Effector memory CD8-positive, alpha-beta T cell (primary cell): ENCODE results near the gene HS6ST3.

Source experiments
- ATAC-seq: fragments of 150-1000 bp; cut with Tn5 transposase; replicated peaks from 2 replicates; pipeline ENCODE4 v1.10.0; 2021; ENCODE audit warnings: mild to moderate bottlenecking, moderate library complexity
- DNase-seq, 3 experiments: peaks; one replicate each; pipeline ENCODE4 v3.0.0; 2021
- H3K27ac Mint-ChIP-seq, 2 donors: one replicate each; pipeline ENCODE4 v1.8.0; 2022; ENCODE audit warnings: mild to moderate bottlenecking in 2 of 2, mixed read lengths in 2 of 2, moderate library complexity in 2 of 2
- H3K27me3 Mint-ChIP-seq, 2 donors: one replicate each; pipeline ENCODE4 v1.8.0; 2022; ENCODE audit warnings: mixed read lengths in 2 of 2
- H3K36me3 Mint-ChIP-seq: one replicate; pipeline ENCODE4 v1.8.0; 2022; ENCODE audit warnings: mild to moderate bottlenecking, moderate library complexity, mixed read lengths; ENCODE audit not compliant: insufficient read depth
- H3K4me1 Mint-ChIP-seq, 2 donors: one replicate each; pipeline ENCODE4 v1.8.0; 2022; ENCODE audit warnings: low read depth in 2 of 2, mixed read lengths in 2 of 2
- H3K4me3 Mint-ChIP-seq, 2 donors: one replicate each; pipeline ENCODE4 v1.8.0; 2022; ENCODE audit warnings: mild to moderate bottlenecking in 2 of 2, mixed read lengths in 2 of 2, moderate library complexity in 2 of 2
- H3K9me3 Mint-ChIP-seq, 2 donors: one replicate each; pipeline ENCODE4 v1.8.0; 2022; ENCODE audit warnings: mixed read lengths in 2 of 2

HS6ST3 gene

GRCh38 chr13:96415831-96416385 lies 326.0 kb downstream of the HS6ST3 start:
- no peaks in the 10 kb centered on the region for H3K27me3 Mint-ChIP-seq
- H3K27ac Mint-ChIP-seq = no peak overlapping the region
- H3K4me3 Mint-ChIP-seq = no peak overlapping the region
- peaks cover 3% of the 10 kb centered on the region for H3K36me3 Mint-ChIP-seq
- no peak for DNase-seq
- no peaks in the 10 kb centered on the region for H3K4me1 Mint-ChIP-seq
- H3K9me3 Mint-ChIP-seq = peaks cover 7 to 8% of the 10 kb centered on the region in 2 donors
- no peak for ATAC-seq

DNA sequence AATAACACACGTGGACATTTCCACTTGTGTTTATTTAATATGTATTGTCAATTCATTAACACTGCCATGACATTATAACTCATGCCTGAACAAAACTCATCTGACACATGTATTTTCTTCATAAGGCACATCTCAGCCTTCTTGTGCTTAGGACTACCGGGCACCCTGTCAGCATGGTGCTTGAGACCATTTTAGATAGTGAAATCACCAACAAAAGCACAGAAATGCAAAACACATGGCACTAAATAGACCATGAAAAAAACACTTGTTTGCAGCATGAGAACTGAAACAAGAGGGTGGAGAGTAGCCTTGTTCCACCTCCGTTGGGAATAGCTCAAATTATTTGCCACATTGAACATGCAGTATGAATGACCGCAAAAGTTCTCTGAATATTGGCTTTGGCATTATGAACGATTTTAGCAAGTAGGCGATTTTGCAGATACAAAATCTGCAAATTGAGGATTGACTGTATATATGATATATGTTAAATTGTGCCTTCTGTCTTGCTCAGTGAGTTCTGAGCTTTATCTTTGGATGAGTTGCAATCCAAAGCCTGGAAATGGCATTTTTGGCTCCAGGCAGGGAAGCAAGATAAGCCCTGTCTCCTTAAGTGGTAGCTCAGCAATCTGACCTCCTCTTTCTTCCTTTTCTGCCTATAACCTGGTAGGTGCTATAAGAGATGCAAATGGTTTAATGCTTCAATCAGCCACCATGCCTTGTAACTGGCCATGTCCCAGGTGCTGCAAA lies 328.2 kb downstream of the HS6ST3 start:
- DNase-seq = no peak
- H3K27me3 Mint-ChIP-seq = no peaks in the 10 kb centered on the region

DNA sequence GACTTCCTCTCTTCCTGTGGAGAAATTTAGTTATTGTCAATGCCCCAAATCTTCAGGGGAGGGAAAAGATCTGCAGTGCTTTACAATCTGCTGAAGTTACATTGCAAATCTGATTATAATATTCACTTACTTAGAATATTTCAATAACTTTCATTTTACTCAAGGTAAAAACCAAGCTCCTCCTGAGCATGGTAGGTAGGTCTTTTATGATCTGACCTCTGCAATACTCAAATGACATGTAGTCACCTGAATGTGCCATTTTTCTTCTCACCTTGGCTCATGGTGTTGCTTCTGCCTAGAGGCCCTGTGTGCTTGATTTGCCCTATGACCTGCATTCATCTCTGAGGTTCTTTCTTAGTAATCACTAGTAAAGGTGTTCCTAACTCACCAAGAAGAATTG lies 331.4 kb downstream of the HS6ST3 start:
- Mint-ChIP-seq H3K27me3 (no peaks in the 10 kb centered on the region), H3K36me3 (no peaks in the 10 kb centered on the region), H3K4me1 (no peaks in the 10 kb centered on the region), H3K27ac (no peak overlapping the region), H3K9me3 (peaks cover 0 to 9% of the 10 kb centered on the region in 2 donors), H3K4me3 (no peak overlapping the region)
- ATAC-seq (no peak), DNase-seq (no peak)

More for the DNA sequence above, 328.2 kb downstream of the HS6ST3 start:
- no peak overlapping the region for H3K4me3 Mint-ChIP-seq
- no peak overlapping the region for H3K27ac Mint-ChIP-seq
- no peak for ATAC-seq
- H3K9me3 Mint-ChIP-seq = peaks cover 0 to 4% of the 10 kb centered on the region in 2 donors
- no peaks in the 10 kb centered on the region for H3K36me3 Mint-ChIP-seq
- no peaks in the 10 kb centered on the region for H3K4me1 Mint-ChIP-seq

DNA sequence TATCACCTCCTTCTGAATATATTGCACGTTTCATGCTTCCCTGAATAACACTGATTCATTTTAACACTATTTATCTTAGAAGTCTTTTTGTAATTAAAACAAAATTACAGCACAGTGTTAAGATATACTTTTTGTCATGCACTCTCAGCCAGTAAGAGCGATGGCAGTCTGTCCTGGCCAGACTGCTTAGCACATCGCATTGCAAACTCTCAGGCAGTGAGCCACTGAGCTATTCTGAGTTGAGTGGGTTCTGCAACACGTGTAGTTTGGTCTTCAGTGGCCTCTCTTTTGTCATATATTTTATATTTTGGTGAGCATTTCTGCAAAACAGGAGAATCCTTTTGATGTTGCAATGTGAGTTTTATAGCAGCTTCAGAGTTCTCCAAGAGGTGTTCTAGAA lies 332.1 kb downstream of the HS6ST3 start:
- peaks cover 0 to 9% of the 10 kb centered on the region in 2 donors for H3K9me3 Mint-ChIP-seq
- DNase-seq = no peak
- H3K4me1 Mint-ChIP-seq = no peaks in the 10 kb centered on the region
- H3K27ac Mint-ChIP-seq = no peak overlapping the region
- H3K27me3 Mint-ChIP-seq = no peaks in the 10 kb centered on the region
- no peak for ATAC-seq
- no peaks in the 10 kb centered on the region for H3K36me3 Mint-ChIP-seq
- H3K4me3 Mint-ChIP-seq = no peak overlapping the region

GRCh38 chr13:96426167-96426566 lies 336.3 kb downstream of the HS6ST3 start:
- Mint-ChIP-seq H3K9me3 (peaks cover 10 to 24% of the 10 kb centered on the region in 2 donors), H3K27ac (no peak overlapping the region), H3K36me3 (no peaks in the 10 kb centered on the region), H3K4me3 (no peak overlapping the region), H3K4me1 (no peaks in the 10 kb centered on the region), H3K27me3 (no peaks in the 10 kb centered on the region)
- DNase-seq (no peak), ATAC-seq (no peak)

GRCh38 chr13:96428911-96429310 lies 339.0 kb downstream of the HS6ST3 start:
- ATAC-seq (no peak), DNase-seq (no peak)
- H3K4me3 Mint-ChIP-seq = no peak overlapping the region
- H3K27ac Mint-ChIP-seq = no peak overlapping the region
- H3K9me3 Mint-ChIP-seq = peaks cover 6 to 31% of the 10 kb centered on the region in 2 donors
- H3K4me1 Mint-ChIP-seq = no peaks in the 10 kb centered on the region
- no peaks in the 10 kb centered on the region for H3K27me3 Mint-ChIP-seq
- no peaks in the 10 kb centered on the region for H3K36me3 Mint-ChIP-seq

DNA sequence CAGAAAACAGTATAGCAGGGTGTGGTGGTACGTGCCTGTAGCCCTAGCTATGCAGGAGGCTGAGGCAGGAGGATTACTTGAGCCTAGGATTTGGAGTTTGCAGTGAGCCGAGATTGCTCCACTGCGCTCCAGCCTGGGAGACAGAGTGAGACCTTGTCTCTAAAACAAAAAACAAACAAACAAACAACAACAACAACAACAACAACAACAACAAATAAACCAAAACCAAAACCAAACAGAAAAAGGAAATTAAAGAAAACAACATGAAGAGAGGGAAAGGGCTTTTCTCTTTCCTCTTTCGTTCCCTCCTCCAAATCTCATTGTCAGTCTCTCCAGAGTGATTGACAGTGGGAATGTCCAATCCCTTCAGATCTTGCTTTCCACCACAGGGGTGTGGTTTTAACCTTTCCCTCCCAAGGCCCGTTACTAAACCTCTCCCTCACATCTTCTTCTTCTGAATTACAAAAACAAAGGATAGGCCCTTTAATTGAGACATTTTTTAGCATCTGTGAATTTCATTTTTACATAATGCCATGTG lies 341.2 kb downstream of the HS6ST3 start:
- H3K27ac Mint-ChIP-seq = no peak overlapping the region
- H3K9me3 Mint-ChIP-seq = peaks cover 14 to 52% of the 10 kb centered on the region in 2 donors
- no peak for ATAC-seq
- H3K36me3 Mint-ChIP-seq = no peaks in the 10 kb centered on the region
- no peaks in the 10 kb centered on the region for H3K27me3 Mint-ChIP-seq
- no peak overlapping the region for H3K4me3 Mint-ChIP-seq
- H3K4me1 Mint-ChIP-seq = no peaks in the 10 kb centered on the region
- no peak for DNase-seq

DNA sequence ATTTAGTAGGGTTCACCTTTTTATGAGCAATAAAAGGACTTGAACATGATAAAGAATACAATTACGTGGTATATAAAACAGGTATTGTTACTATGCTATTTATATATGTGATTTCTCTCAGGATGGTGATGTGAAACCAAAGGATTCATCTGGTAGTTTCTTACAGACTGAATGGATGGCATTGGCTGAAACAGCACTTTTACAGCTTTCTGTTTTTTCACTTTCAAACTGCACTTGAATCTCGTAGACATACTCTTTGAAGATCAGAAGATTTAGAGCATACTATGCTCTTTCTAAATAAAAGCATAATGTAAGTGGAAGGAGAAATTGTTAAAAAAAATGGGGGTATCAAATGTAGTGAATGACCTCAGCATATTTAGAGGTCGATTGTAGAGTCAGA lies 354.8 kb downstream of the HS6ST3 start:
- Mint-ChIP-seq H3K9me3 (peaks cover 5 to 6% of the 10 kb centered on the region in 2 donors), H3K27me3 (no peaks in the 10 kb centered on the region), H3K4me1 (no peaks in the 10 kb centered on the region), H3K4me3 (no peak overlapping the region), H3K27ac (no peak overlapping the region), H3K36me3 (no peaks in the 10 kb centered on the region)
- DNase-seq (no peak), ATAC-seq (no peak)

DNA sequence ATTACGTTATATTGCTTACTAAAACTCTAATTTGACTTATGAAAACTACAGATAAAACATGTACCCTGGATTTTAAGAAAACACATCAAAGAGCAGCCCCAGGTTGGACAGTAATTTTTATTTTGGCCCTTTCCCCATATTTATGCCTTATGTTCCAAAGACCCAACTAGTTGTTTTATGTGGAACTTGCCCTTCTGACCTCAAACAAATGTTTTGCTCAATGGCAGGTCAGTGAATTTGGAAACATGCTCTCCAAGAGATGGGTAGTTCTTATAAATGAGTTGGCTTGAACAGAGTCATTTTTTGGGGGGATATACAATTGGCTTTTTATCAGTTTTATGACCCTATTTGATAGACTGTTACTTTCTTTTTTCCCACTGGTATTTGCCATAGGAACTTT lies 360.0 kb downstream of the HS6ST3 start:
- ATAC-seq = no peak
- no peak overlapping the region for H3K4me3 Mint-ChIP-seq
- H3K27ac Mint-ChIP-seq = no peak overlapping the region
- DNase-seq = no peak
- H3K36me3 Mint-ChIP-seq = no peaks in the 10 kb centered on the region
- H3K27me3 Mint-ChIP-seq = no peaks in the 10 kb centered on the region
- peaks cover 0 to 8% of the 10 kb centered on the region in 2 donors for H3K9me3 Mint-ChIP-seq
- H3K4me1 Mint-ChIP-seq = no peaks in the 10 kb centered on the region

DNA sequence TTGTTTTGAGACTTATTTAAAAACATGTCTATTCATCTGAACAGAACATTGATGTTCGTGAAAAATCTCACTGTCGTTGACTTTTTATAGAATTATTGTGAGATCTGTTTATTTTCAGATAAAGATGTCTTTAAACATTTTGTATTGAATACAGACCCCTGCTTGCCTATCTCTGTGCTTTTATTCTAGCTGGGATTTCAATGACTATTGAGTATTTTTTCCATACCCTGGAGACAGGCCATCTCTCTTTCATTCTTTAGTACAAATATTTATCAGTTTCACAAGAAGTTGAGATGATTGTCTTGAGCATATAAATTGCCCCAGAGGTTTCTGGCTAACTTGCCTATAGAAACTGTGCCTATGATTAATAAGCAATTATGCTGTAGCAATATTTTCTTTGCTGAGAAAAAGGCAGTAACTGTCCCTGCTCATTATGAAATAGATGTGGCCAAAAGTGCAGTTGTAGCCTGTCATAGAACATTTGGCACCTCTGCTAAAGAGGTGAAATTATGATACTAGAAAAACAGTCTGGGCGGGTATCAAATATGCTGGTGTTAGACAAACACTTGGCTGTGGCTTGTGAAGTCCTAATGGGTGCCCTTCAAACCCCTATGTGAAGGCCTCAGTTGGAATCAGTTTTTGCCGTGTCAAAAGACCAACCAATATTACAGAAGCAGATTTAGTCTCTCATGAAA lies 360.6 kb downstream of the HS6ST3 start:
- H3K36me3 Mint-ChIP-seq = no peaks in the 10 kb centered on the region
- H3K4me1 Mint-ChIP-seq = no peaks in the 10 kb centered on the region

GRCh38 chr13:96454466-96454865 lies 364.6 kb downstream of the HS6ST3 start:
- Mint-ChIP-seq H3K9me3 (peaks cover 0 to 4% of the 10 kb centered on the region in 2 donors), H3K4me3 (no peak overlapping the region), H3K27me3 (no peaks in the 10 kb centered on the region), H3K4me1 (no peaks in the 10 kb centered on the region), H3K36me3 (no peaks in the 10 kb centered on the region), H3K27ac (no peak overlapping the region)
- ATAC-seq (no peak), DNase-seq (no peak)

More for the DNA sequence above, 360.6 kb downstream of the HS6ST3 start:
- Mint-ChIP-seq H3K4me3 (no peak overlapping the region), H3K27me3 (no peaks in the 10 kb centered on the region), H3K27ac (no peak overlapping the region), H3K9me3 (peaks cover 0 to 8% of the 10 kb centered on the region in 2 donors)
- no peak for ATAC-seq
- DNase-seq = no peak

- Mint-ChIP-seq H3K9me3 (peaks cover 4 to 12% of the 10 kb centered on the region in 2 donors), H3K36me3 (no peaks in the 10 kb centered on the region), H3K4me1 (no peaks in the 10 kb centered on the region), H3K27me3 (no peaks in the 10 kb centered on the region), H3K4me3 (no peak overlapping the region), H3K27ac (no peak overlapping the region)
- ATAC-seq (no peak), DNase-seq (no peak)
Measured at GRCh38 chr13:96460609-96461008, 370.7 kb downstream of the HS6ST3 start.

- no peak for ATAC-seq
- H3K4me1 Mint-ChIP-seq = no peaks in the 10 kb centered on the region
- H3K27me3 Mint-ChIP-seq = no peaks in the 10 kb centered on the region
- no peaks in the 10 kb centered on the region for H3K36me3 Mint-ChIP-seq
- H3K4me3 Mint-ChIP-seq = no peak overlapping the region
- peaks cover 5 to 24% of the 10 kb centered on the region in 2 donors for H3K9me3 Mint-ChIP-seq
- H3K27ac Mint-ChIP-seq = no peak overlapping the region
- no peak for DNase-seq
Measured at GRCh38 chr13:96473526-96474180, 383.7 kb downstream of the HS6ST3 start.
